Measurements from ENCODE around the gene DNAJC7. TPM values are rescaled to one million over a fixed set of nuclear protein-coding genes. Genes with fewer than 3 reads are reported as not detected.
A peak's percentile ranks its signal among the peaks of the same experiment; 100 is the strongest.
"Not testable (repeated sequence)": the region's sequence is repeated elsewhere in the genome, so short reads cannot be mapped to it uniquely, and the experiment has no call there.

Gene DNAJC7
- total RNA-seq, 2 donors from 2014 or later = 79.5 to 118 TPM

DNA sequence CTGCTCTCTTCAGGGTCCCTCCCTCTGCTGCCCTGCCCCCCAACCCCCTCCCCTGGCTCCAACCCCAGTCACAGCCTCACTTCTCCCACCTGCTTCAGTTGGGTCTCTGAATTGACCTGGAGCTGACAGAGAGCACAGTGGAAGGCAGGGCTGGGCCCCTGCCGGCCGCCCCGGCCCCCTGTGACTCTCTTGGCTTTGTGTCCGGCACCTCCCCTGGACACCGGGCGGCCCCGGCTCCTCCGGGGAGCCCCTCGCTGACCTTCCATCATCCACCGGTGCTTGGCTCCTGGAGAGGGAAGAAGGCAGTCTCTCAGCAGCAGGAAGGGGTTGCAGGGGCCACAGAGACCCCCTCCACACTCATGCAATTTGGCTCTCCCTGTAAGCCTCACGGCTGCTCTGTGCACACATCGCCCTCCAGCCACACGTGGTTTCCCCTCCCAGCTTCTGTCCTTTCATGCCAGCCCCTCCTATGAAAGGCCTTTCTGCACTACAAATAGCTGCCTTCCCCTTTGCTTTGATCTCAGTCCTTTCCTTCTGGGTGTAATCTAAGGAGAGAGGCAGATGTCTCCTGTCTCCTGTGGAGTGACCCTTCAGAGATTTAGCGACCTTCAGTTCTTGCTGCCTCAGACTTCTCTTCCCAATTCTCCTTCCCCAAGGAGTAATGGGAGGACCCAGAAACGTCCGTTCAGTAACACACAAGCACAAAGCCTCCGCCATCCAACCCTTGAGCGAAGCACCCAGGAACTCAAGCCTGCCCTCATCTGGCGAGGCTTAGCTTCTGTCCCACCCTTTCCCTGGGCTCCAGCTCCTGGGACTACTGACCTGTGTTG, 10.9 kb upstream of the DNAJC7 start:
- H3K36me3 Mint-ChIP-seq (ENCODE audit: low read depth) = peaks cover 11% of the 10 kb centered on the region
- no peaks in the 10 kb centered on the region for H3K9me3 Mint-ChIP-seq
- H3K27ac Mint-ChIP-seq = peak overlapping the region; percentile 44
- peaks cover 5% of the 10 kb centered on the region for H3K27me3 Mint-ChIP-seq
- peaks cover 6% of the 10 kb centered on the region for H3K4me1 Mint-ChIP-seq
- no peak for ATAC-seq (replicated peaks)
- H3K4me3 Mint-ChIP-seq = no peak overlapping the region

DNA sequence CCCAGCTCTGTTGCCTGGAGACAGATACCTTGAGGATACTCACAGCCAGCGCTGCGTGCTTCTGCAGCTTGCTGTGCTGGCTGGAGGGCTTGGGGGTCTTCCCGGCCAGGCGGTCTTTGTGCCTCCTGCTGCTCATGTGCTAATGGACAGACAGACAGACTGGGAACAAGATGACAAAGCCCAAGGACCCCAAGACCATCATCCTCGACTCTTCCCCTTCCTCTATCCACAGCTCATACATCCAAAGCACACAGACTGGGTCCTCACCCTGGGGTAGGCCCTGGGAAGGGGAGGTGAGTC, 10.3 kb upstream of the DNAJC7 start:
- peaks cover 12% of the 10 kb centered on the region for H3K36me3 Mint-ChIP-seq (ENCODE audit: low read depth)
- peaks cover 5% of the 10 kb centered on the region for H3K27me3 Mint-ChIP-seq
- no peaks in the 10 kb centered on the region for H3K9me3 Mint-ChIP-seq
- H3K4me3 Mint-ChIP-seq = no peak overlapping the region
- no peak overlapping the region for H3K27ac Mint-ChIP-seq
- peaks cover 6% of the 10 kb centered on the region for H3K4me1 Mint-ChIP-seq
- ATAC-seq (replicated peaks) = no peak

DNA sequence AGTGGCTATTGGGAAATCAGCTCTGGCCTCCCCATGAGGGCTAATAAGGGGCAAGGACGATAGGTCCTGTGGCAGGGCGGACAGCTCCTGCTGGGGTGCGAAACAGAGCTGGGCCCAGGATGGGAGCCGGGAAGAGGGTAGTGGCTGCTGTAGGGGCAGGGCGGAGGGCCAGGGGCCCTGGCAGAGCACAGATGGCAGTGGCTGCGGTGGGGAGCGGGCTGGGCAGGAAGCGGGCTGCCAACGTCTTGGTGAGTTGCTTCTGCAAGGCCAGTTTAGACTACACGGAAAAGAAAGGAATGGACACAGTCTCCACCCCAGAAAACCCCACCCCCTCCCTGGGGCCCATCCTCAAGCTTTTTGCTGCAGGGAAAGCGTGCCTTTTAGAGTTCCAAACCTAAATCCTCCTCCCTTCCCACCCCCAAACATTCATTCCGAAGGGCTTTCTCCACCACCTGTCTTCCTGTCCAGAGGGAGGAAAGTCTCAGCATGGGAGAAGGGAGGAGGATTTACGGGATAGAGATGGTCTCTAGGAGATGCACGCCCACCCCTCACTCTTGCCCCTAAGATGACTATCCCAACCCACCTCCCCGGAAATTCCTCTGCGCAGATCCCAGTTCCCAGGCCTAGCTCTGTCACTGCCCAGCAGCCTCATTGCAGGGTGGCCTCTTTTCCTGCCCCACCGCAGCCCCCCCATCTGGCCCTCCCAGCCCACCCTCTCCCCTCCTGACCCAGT, 9.8 kb upstream of the DNAJC7 start:
- Mint-ChIP-seq H3K27ac (no peak overlapping the region), H3K27me3 (peaks cover 5% of the 10 kb centered on the region), H3K4me1 (peaks cover 10% of the 10 kb centered on the region), H3K9me3 (no peaks in the 10 kb centered on the region), H3K4me3 (no peak overlapping the region), H3K36me3 (ENCODE audit: low read depth) (peaks cover 17% of the 10 kb centered on the region)
- ATAC-seq (replicated peaks) = no peak

DNA sequence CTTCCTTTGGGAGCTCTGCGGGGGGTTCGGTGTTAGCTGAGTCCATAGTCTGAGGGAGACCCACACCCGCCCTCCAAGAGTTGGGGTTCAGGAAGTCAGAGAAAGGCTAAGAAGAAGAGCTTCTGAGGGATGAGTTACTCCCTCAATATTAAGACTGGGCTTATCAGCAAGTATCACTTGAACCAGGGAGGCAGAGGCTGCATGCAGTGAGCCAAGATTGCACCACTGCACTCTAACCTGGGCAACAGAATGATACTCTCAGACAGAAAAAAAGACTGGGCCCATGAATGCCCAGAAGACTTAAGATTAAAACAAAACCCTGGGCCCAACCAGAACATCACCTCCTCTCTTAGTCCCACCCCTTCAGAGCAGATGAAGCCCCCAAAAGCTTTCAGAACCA, 8.7 kb upstream of the DNAJC7 start:
- Mint-ChIP-seq H3K27me3 (peaks cover 5% of the 10 kb centered on the region), H3K9me3 (no peaks in the 10 kb centered on the region), H3K36me3 (ENCODE audit: low read depth) (peaks cover 27% of the 10 kb centered on the region), H3K27ac (no peak overlapping the region), H3K4me3 (no peak overlapping the region), H3K4me1 (peaks cover 16% of the 10 kb centered on the region)
- no peak for ATAC-seq (replicated peaks)

DNA sequence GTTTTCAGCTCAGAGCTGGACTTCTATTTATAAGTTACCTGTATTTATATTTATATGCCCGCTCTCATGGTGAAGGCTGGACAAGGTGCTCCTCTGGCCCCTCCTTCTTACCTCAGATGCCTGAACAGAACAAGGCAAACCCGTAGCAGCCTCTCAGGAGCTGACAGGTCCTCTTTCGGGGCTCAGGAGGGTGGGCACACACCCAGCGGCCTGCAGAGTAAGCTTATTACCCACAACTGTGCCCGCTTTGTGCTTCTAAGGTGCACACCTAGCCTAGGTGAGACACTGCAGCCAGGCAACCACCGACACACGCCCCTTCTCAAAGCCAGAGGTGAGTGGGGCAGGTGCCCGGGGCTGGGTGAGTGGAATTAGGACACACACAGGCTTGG, 7.9 kb upstream of the DNAJC7 start:
- peaks cover 16% of the 10 kb centered on the region for H3K4me1 Mint-ChIP-seq
- H3K9me3 Mint-ChIP-seq = no peaks in the 10 kb centered on the region
- peak overlapping the region; percentile 25 for H3K4me3 Mint-ChIP-seq
- peaks cover 27% of the 10 kb centered on the region for H3K36me3 Mint-ChIP-seq (ENCODE audit: low read depth)
- peaks cover 5% of the 10 kb centered on the region for H3K27me3 Mint-ChIP-seq
- peak; percentile 18 for ATAC-seq (replicated peaks)
- H3K27ac Mint-ChIP-seq = peak overlapping the region; percentile 73

DNA sequence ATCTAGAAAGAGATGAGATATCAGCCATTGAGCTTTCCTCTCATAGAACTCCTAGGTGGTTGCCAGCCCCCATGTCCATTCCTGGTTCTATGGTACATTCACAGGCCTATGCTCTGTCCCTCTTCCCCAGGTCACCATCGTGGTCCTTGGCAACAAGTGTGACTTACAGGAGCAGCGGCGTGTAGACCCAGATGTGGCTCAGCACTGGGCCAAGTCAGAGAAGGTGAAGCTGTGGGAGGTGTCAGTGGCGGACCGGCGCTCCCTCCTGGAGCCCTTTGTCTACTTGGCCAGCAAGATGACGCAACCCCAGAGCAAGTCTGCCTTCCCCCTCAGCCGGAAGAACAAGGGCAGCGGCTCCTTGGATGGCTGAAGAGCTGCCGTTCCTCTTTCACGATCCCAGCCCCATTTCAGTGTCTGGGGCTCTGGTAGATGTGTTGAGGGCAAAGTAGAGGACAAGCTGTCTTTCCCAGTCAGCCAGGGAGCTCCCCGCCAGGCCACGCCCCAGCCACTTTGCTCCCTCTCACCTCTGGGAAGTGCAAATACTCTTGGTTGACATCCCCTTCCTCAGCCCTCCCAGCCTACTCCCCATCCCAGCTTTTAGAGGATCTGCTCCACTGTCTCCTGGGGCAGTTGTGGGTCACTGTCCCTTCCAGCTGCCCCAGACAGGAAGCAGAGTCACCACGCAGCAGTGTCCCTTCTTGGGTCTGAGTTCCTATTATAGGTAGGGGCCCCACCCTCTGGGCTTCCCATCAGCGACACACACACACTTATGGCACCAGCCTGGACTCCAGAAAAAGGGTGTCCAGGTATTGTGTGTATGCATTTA, 6.5 kb upstream of the DNAJC7 start:
- Mint-ChIP-seq H3K27me3 (peaks cover 3% of the 10 kb centered on the region), H3K36me3 (ENCODE audit: low read depth) (peaks cover 27% of the 10 kb centered on the region), H3K4me1 (peaks cover 25% of the 10 kb centered on the region), H3K4me3 (no peak overlapping the region), H3K27ac (no peak overlapping the region), H3K9me3 (no peaks in the 10 kb centered on the region)
- no peak for ATAC-seq (replicated peaks)

DNA sequence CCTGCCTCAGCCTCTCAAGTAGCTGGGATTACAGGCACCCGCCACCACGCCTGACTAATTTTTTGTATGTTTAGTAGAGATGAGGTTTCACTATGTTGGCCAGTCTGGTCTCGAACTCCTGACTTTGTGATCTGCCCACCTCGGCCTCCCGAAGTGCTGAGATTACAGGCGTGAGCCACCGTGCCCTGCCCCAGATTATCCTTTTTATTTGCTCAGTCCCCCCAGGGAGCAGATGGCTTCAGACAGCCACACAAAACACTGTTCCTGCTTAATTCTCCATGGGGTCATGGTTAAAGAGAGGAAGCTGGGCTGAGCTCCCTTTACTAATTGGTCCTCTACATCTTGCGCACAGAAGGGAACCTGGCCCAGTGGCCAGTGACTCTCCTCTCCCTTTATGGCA, 3.6 kb upstream of the DNAJC7 start:
- not testable (repeated sequence) for H3K9me3 Mint-ChIP-seq; H3K27me3 Mint-ChIP-seq; ATAC-seq (replicated peaks)
- peaks cover 39% of the 10 kb centered on the region for H3K4me1 Mint-ChIP-seq
- H3K36me3 Mint-ChIP-seq (ENCODE audit: low read depth) = peaks cover 43% of the 10 kb centered on the region
- H3K27ac Mint-ChIP-seq = peak overlapping the region; percentile 95
- peak overlapping the region; percentile 94 for H3K4me3 Mint-ChIP-seq

DNA sequence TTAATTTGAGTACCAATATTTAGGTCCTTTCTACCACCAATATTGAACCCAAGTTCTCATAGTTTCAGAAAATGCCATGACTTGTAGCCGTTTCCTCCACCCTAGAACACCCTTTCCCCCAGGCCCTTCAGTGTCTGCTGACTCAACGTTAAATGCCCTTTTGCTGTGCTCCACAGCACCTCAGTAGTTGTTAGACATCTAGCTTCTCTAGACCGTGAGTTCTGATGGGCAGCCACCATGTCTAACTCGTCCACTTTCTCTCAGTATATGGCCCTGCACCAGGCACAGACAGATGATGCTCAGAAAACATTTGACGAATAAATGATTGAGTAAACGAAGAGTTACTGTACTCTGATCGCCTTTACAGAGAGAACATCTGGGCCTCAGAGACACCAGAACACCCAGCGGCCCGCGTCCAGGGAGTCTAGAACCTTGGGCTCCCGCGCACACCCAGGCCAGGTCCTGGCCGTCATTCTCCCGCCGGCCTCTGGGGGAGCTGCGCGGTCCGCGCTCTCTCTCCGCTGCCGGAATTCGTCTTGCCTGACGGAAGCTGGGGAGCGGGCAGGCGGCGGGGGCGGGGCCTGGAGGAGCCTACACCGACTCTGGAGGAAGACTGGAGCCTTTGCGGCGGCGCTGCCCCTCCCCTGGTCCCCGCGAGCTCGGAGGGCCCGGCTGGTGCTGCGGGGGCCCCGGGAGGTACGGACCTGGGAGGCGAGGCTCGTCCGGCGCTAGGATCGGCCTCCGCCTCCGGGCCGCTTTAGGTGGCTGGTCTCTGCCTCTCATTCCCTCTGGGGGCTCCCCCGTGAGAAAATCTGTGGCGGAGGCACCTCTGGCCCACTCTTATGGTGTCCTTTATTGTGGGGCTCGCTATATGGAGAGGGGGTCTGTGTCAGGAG, 2.5 kb upstream of the DNAJC7 start, which contains the start of gene NKIRAS2:
TSS of gene NKIRAS2 (plus strand) at position 582 of the 896 bp plus-strand sequence. CDS start 1,488 bp downstream, outside the sequence.
- H3K27me3 Mint-ChIP-seq = no peaks in the 10 kb centered on the region
- H3K4me1 Mint-ChIP-seq = peaks cover 36% of the 10 kb centered on the region
- peak; percentile 85 for ATAC-seq (replicated peaks)
- peaks cover 50% of the 10 kb centered on the region for H3K36me3 Mint-ChIP-seq (ENCODE audit: low read depth)
- peak within 1 kb of the TSS; percentile 94 for H3K4me3 Mint-ChIP-seq
- H3K27ac Mint-ChIP-seq = peak within 1 kb of the TSS; percentile 95
- no peaks in the 10 kb centered on the region for H3K9me3 Mint-ChIP-seq

DNA sequence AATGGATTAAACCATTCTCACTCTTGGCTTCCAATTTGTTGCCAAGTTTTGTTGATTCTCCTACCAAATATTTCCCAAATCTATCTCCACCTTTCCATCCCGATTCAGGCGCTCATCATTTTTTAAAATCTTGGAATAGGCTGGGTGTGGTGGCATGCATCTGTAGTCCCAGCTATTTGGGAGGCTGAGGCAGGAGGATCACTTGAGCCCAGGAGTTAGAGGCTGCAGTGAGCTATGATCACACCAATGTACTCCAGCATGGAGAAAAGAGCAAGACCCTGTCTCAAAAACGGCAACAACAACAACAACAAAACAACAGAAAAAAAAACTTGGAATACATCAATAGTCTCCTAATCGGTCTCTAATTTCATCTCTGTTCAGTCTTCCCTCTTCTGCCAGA, 1.7 kb upstream of the DNAJC7 start:
- Mint-ChIP-seq H3K9me3 (no peaks in the 10 kb centered on the region), H3K27me3 (no peaks in the 10 kb centered on the region), H3K36me3 (ENCODE audit: low read depth) (peaks cover 42% of the 10 kb centered on the region), H3K4me1 (peaks cover 34% of the 10 kb centered on the region), H3K4me3 (peak overlapping the region; percentile 94), H3K27ac (no peak overlapping the region)
- ATAC-seq (replicated peaks) = no peak

DNA sequence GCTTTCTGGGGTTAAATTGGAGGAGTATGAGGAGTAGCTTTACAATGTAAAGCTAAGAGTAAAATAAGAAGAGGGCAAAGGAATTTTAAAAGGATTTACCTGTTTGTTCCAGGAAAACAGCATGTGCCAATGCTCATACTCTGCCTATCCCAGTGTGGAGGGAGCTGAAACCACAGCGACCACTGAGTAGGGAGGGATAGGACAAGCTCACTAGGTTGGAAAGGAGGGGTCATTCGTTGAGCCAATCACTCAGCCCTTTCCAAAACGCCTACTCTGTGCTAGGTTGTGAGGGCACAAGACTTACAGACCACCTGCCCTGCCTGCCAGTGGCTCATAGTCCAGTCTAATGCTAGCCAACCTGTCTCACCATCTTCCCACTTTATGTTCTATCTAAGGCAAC, 1.1 kb upstream of the DNAJC7 start:
- H3K27ac Mint-ChIP-seq = peak overlapping the region; percentile 97
- H3K9me3 Mint-ChIP-seq = no peaks in the 10 kb centered on the region
- no peak for ATAC-seq (replicated peaks)
- peak overlapping the region; percentile 94 for H3K4me3 Mint-ChIP-seq
- peaks cover 48% of the 10 kb centered on the region for H3K36me3 Mint-ChIP-seq (ENCODE audit: low read depth)
- H3K4me1 Mint-ChIP-seq = peaks cover 36% of the 10 kb centered on the region
- no peaks in the 10 kb centered on the region for H3K27me3 Mint-ChIP-seq

DNA sequence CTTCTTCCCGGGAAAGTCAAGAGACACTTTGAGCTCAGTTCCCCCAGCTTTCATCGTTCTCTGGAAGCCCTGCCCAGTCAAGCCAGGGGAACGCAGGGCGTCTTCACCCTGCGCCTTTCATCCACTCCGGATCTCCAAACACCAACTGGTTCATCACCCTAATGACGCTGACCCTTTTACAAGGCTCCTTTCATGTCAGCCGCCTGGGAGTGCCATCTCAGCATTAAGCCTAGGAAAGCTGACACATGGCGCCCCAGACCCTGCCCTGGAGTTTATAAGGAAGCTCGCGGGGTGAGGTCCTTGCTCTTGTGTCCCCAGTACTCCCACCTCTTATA, 594 bp upstream of the DNAJC7 start:
- Mint-ChIP-seq H3K36me3 (ENCODE audit: low read depth) (peaks cover 52% of the 10 kb centered on the region), H3K4me3 (peak overlapping the region; percentile 94), H3K27ac (peak overlapping the region; percentile 97), H3K9me3 (no peaks in the 10 kb centered on the region), H3K4me1 (peaks cover 39% of the 10 kb centered on the region), H3K27me3 (no peaks in the 10 kb centered on the region)
- ATAC-seq (replicated peaks) = peak; percentile 13

DNA sequence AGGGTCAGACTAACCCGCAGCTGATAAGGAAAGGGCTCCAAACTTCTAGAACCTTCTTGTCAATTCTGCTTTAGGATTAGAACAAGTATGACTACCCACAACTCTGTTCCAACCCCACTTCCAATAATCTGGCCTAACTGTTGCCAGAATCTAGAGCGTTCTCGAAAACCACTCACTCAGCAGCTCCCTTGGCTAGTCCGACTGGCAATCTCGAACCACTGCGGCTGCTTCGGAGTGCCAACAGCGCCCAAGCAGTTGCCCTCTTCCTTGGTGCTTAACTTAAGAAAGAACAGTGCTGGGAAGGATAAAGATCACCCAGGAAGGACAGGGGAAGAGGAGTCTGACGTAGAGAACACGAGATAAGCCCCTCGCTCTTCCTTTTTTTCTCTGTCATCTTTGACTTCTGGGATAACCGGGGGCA, 818 bp downstream of the DNAJC7 start:
- H3K27ac Mint-ChIP-seq = peak overlapping the region; percentile 97
- no peak for ATAC-seq (replicated peaks)
- H3K9me3 Mint-ChIP-seq = no peaks in the 10 kb centered on the region
- peaks cover 39% of the 10 kb centered on the region for H3K4me1 Mint-ChIP-seq
- H3K27me3 Mint-ChIP-seq = no peaks in the 10 kb centered on the region
- peaks cover 45% of the 10 kb centered on the region for H3K36me3 Mint-ChIP-seq (ENCODE audit: low read depth)
- peak overlapping the region; percentile 94 for H3K4me3 Mint-ChIP-seq

DNA sequence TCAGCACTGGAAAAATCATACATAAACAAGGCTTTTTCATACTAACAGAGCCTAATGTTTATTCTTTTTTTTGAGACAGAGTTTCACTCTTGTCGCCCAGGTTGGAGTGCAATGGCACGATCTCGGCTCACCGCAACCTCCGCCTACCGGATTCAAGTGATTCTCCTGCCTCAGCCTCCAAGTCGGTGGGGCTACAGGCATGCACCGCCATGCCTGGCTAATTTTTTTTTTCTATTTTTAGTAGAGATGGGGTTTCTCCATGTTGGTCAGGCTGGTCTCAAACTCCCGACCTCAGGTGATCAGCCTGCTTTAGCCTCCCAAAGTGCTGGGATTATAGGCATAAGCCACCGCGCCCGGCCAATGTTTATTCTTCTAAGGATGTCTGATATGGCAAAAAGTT, 3.5 kb downstream of the DNAJC7 start:
- not testable (repeated sequence) for H3K27me3 Mint-ChIP-seq; H3K4me3 Mint-ChIP-seq; H3K9me3 Mint-ChIP-seq; ATAC-seq (replicated peaks)
- H3K36me3 Mint-ChIP-seq (ENCODE audit: low read depth) = peaks cover 53% of the 10 kb centered on the region
- H3K27ac Mint-ChIP-seq = peak overlapping the region; percentile 61
- peaks cover 34% of the 10 kb centered on the region for H3K4me1 Mint-ChIP-seq

DNA sequence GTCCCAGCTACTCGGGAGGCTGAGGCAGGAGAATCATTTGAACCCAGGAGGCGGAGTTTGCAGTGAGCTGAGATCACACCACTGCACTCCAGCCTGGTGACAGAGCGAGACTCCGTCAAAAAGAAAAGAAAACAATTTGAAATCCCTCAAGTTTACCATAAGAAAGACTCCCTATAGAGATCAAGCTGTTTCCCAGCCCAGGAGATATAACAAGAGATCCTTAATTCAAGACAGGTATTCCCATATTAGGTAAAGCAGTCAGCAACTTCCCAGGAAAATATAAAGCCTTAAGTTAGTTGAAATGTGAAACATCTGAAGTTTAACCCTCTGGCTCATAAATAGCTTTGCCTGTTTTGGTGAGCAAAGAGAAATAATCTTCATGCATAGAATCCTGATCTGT, 4.9 kb downstream of the DNAJC7 start:
- H3K4me3 Mint-ChIP-seq; ATAC-seq (replicated peaks); H3K9me3 Mint-ChIP-seq; H3K27me3 Mint-ChIP-seq: not testable (repeated sequence)
- Mint-ChIP-seq H3K4me1 (peaks cover 24% of the 10 kb centered on the region), H3K27ac (peak overlapping the region; percentile 16), H3K36me3 (ENCODE audit: low read depth) (peaks cover 53% of the 10 kb centered on the region)
